GM18951 (cell line): ENCODE measurements around the gene LMCD1.

Source experiments
- POLR2A ChIP-seq: IDR thresholded peaks from 4 replicates; pipeline ENCODE4 v1.6.1; 2011; ENCODE audit warnings: mild to moderate bottlenecking; ENCODE audit not compliant: insufficient read length, insufficient read depth; ENCODE audit errors: extremely low read depth
- in situ Hi-C: fragments of 300-500 bp; cut with MboI; formaldehyde crosslinking; loops from one replicate; pipeline ENCODE4 v1.12.0; 2022; ENCODE audit warnings: low sequenced_read_pairs, mixed read lengths, inconsistent platforms; ENCODE audit not compliant: unreplicated experiment

Gene LMCD1

DNA sequence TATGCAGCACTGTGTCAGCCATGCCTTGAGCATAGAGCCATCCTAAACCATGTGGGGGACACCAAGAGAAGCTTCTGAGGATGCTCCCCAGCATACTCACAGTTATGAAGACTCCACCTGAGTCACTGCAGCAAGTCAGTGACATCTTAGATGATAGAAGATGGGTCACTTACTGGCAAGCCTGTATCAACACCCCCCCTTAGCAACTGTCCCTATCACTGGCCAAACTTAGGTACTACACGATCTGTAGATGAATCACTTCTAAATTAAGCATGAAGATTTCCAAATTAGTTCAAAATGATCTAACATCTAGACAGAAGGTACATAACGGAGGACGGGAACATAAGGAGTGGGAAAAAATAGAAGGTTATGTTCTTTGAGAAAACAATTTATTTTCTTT, 13.2 kb upstream of the LMCD1 start:
- no peak for TF ChIP-seq POLR2A
- in situ Hi-C loops = no loop called here

DNA sequence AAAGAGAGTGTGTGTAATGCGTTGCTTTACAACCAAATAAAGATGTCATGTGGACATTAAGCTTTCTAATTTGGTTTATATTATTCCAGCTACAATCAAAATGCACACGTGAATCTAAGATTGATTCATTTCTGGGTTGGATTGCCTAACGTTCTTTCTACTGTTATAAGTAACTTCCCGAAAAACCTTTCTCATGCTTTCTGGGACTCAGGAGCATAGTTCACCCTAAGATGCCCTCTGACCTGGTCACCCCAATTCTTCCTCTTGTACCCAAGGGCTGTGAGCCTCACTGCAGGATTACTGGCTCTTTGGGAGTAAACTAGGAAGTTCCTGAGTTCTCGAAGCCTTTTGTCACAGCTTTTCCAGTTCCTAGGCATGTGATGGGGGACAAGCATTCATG, 12.7 kb upstream of the LMCD1 start:
- no peak for TF ChIP-seq POLR2A
- in situ Hi-C loops = no loop called here

DNA sequence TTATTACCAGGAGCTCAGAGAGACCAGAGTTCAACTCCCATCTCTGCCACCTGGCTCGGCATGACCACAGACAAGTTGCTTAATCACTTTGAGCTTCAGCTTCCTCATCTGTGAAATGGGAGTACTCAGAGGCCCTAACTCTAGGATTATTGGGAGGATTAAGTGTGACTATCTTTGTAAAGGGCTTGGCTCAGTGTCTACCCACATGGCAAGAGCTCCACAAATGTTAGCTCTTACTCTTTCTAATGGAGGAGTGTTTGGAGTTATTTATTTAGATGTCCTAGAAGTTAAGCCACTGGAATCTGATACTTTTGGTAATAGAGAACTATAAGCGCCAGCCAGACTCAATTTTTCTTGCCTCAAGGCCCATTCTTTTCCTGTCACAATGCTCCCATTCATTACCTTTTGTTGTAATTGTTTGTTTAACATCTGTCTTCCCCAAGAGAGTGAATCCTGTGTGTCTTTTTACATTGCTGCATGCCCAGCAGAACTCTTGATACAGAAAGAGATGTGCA, 12.3 kb upstream of the LMCD1 start:
- TF ChIP-seq POLR2A = no peak
- in situ Hi-C loops = no loop called here

DNA sequence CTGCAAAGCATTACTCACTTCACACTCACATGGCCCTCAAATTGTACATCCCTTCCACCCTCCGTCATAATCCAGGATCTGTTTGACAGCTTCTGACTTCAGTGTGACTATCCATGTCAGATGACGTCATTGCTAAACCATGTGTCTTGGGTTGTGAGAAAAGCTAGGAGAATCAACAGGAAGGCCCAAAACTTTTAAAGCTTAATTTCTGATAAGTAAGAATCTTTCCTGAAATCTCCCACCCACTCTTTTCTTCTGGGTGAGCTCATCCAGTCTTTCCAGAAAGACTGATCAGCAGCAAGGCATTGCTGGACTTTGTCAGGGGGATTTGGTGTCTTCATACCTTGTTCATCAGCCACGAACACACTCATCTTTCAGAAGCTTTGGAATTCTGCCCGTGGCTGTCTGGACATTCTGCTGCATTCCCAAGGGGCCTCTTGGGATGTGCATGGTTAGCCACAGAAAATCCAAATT, 11.5 kb upstream of the LMCD1 start:
- TF ChIP-seq POLR2A = no peak
- in situ Hi-C loops = no loop called here

DNA sequence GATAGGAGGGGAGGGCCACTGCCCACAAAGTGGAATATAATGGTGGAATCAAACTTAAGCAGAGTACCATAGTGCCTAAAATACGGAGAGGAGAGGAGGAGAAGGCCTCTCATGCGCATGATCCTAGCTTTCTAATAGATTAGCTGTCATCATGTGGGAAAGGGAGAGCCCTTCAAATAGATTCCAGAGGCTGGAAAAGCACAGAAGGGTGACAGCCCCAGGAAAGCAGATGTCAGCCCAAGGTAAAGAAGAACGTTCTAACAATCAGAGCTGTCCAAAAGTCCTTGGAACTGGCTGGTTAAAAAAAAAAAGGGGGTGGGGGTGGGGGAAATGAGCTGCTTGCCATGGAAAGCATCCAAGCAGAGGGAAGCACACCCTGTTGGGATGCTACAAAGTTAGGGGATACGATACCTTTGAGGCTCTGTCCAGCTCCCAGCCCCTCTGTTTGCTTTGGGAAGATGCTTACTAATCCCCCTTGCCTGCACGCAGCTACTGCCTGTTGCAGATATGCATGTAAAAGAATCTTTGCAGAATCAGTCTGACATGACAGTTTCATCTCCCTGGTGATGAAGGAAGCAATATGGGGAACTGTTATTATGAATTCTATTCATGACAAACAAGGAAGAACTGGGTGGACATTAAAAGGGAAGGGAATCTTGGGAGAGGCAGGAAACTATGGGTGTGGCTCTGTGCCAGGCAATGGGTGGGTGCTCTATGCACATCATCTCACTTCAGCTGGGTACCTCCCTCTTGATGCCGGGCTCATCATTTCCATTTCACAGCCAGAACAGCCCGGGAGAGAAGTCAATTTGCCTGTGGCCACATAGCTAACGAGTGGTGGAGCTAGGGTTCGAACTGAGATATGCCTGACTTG, 10.1 kb upstream of the LMCD1 start:
- in situ Hi-C loops = no loop called here
- TF ChIP-seq POLR2A = no peak

DNA sequence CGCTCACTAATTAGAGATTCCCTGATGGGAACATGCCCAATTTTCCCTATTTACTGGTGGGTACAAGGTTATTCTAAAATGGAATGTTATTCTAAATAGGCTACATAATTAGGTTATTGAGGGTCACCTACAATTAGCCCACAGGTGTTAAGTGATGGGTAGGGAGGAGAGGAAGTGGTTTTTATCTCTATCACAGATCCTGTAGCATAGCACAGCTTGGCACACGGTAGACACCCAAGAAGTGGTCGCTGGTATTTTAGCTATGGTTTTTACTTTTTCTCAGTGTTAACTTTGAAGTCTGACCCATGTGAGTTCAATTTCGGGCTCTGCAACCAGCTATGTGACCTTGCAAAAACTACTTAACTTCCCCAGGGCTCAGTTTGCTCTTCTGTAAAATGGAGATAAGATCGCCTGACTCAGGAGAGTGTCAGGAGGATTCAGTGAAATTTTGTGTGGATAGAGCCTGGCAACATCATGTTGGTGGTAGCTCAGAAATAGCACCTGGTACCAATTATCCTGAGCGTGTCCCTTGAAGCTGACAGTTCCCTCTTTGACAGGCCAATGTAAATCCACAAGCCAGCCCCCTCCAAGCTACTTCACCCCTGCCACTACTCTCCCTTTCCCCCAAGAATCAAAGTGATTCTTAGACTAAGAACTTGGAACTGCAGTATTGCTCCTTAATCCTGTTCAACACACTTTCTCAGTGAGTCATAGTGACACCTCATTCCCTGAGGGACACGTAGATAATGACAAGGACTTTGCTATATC, 8.7 kb upstream of the LMCD1 start:
- in situ Hi-C loops = no loop called here
- no peak for TF ChIP-seq POLR2A

DNA sequence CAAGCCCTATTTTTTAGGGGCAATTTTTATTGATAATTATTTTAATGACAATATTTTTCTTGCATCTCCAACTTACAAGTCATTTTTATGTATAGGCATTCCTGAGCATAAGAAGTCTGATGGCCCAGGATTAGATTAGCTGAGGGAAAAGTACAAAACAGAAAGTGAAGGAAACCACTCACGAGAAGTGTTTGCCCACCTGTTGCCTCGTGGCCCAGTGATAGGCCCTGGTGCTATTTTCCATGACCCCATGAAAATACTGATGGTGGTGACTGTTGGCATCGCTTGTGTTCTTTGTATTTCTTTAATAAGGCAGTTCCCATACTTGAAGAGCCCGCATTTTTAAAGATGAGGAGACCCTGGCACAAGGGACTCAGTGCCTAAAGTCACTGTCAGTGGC, 7.9 kb upstream of the LMCD1 start:
- in situ Hi-C loops = no loop called here
- TF ChIP-seq POLR2A = no peak

DNA sequence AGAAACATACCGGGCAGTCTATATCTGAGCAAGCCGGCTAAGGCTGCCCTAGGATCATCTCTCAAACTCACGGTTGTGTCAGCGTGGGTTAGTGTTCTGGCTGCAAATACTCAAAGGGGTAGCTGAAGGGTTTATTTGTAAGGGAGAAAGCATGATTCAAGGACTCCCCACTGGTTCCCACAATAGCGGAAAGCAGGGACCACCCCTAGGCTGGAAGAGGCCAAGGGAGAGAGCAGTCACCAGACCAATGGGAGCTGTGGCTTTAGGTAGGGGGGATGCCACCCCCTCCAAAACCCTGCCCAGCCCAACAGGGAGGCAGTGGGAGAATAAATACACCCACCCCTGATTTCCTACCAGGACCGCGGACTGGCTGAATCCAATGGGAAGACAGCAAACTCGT, 7.3 kb upstream of the LMCD1 start:
- no peak for TF ChIP-seq POLR2A
- in situ Hi-C loops = no loop called here

DNA sequence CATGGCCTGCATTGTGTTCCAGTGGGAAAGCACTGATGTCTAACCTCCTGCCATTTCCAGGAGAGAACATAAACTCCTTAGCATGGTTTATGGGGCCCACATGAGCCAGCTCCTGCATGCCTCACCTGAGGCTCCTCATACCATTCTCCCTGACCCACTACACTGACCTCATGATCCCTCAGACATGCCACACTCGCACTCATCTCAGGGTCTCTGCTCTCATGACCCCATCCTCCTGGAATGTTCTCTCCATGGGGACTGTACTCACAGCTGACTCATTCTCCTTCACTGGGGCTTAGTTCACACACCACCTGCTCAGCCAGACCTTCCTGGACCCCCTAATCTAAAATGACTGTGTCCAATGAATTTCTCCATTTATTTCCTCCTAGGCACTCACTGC, 4.0 kb upstream of the LMCD1 start:
- no peak for TF ChIP-seq POLR2A
- in situ Hi-C loops = no loop called here

DNA sequence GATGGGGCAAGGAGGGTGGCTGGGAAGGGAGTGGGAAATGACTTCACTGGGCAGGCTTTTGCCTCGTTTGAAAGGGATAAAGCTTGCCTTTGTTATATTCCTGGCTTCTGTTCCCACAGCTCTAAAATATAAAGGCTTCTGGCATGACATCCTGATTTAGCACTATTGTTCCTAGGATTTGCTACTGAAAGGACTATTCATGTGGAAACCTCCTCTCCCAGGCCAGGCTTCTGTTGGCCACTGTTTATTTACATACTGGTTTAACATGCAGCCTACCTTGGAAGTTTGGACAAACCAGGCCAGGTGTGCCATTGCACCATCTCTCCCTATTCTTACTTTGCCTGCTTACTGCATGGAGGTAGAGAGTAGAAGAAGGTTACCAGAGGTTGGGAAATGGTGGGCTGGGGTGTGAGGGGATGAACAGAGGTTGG, 2.4 kb upstream of the LMCD1 start:
- no peak for TF ChIP-seq POLR2A

DNA sequence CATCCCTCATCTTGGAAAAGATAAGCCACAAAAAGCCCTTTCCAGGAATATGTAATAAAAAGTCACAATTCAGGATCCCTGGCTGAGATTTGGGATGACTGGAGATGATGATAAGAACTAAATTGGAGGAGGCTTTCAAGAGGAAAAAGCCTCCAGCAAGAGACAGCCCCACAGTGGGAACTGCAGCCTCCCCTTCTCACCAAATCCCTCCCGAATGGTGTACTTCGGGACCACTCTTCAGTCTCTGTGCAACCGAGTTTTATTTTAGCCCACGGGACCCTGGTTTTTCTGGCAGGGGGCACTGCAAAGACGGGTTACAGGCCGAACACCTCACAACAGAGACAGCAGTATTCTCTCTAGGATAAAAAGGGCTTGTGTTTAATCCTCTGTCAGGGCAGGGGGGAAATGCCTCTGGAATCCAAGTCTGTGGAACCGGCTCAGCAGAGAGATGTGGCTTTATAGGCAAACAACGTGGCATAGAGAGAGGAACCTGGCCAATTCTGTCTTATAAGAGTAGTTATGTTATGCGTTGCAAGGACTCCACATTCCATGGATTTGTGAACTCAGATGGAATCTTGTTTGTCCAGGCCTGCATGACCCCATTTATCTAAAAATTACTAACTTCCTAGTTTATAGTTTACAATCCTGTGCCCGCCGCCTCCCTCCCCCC, 1.2 kb upstream of the LMCD1 start:
- in situ Hi-C loops = no loop called here

More for the DNA sequence above, 2.4 kb upstream of the LMCD1 start:
- in situ Hi-C loops = no loop called here

DNA sequence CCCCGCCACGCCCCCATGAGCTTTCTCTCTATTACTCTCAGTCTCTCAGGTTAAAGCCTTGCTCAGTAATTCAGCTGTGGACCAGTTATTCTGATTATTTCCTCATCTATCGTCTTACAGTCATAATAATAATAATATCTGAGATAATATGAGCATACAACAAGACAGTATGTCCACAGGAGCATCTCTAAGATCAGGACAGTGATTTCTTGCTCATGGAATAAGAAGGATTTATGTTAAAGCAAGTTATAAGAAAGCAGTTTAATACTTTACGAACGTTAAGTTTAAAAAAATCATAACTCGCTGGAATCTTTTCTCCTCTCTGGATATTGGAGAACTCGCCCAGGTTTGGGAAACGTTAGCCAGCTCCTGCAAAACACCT, 643 bp upstream of the LMCD1 start:
- TF ChIP-seq POLR2A = no peak
- in situ Hi-C loops = no loop called here

More for the DNA sequence above, 1.2 kb upstream of the LMCD1 start:
- TF ChIP-seq POLR2A = no peak

DNA sequence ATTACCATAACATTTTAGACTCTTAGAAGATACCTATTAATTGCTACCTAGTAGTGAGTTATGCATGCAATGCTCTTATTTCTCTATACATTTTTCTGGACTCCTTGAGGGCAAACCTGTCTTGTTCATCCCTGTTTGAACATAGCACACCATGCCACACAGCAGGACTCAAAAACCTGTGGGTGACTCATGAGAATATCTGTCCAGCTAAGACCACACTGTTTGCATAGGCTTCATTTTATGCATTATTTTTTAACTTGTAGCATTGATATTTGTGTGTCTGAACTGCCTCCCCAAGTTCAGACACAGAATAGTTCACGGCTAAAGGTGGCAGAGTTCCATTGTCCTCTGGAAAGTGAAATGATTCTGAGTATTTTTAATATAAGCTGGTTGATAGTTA, 1.8 kb downstream of the LMCD1 start:
- no peak for TF ChIP-seq POLR2A
- in situ Hi-C loops = no loop called here
